ENCODE measurements around the gene CRYBB1.
A peak's percentile ranks its signal among the peaks of the same experiment; 100 is the strongest.

CRYBB1 gene

DNA sequence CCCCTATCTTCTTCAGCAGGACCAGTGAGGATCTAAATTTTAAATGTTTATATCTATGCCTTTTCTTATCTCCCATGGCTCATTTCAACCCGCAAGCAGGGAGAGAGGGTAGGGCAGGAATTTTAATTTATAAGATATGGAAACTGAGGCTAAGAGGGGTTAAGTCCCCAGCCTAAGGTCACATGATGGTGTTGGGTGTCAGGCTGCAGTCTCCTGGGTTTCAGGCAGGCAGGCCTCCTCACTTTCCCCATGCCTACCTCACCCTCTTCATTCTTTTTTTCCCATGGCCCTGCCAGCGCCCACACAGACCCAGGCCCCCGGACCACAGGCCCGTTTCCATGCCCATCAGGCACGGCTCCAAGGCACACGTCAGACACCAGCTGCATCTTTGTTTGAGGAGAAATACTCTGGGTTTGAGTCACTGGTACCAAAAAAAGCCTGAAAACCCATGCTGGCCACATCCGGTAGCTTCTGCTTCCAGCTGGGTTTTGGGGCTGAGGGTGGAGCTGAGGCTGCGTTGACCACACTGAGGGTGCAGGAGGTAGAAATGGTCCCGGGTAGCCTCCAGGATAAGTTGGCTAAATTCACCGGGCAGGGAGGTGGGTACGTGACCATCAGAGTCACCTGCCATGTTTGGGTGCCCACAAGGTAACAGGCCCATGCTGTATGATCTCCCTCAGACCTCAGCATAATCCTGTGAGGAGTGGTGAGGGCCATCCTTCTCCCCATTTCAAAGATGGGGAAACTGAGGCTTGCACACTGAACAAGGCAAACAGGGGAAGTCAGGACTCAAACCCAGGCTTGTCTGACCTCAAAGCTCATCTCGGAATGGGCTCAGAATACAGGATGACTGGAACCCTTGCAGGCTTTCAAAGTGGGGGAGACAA, 7.5 kb downstream of the CRYBB1 start:
- no peak overlapping the region for H3K4me3 ChIP-seq (ENCODE audit: low read depth, low read length)

GRCh38 chr22:26609287-26609686, 8.5 kb downstream of the CRYBB1 start:
- no peak overlapping the region for H3K4me3 ChIP-seq (ENCODE audit: low read depth, low read length)

- H3K4me3 ChIP-seq (ENCODE audit: low read depth, low read length) = no peak overlapping the region
These were observed 9.7 kb downstream of the CRYBB1 start for GRCh38 chr22:26608129-26608528.

- no peak overlapping the region for H3K4me3 ChIP-seq (ENCODE audit: low read depth, low read length)
These were observed 11.2 kb downstream of the CRYBB1 start for GRCh38 chr22:26606611-26607010.

DNA sequence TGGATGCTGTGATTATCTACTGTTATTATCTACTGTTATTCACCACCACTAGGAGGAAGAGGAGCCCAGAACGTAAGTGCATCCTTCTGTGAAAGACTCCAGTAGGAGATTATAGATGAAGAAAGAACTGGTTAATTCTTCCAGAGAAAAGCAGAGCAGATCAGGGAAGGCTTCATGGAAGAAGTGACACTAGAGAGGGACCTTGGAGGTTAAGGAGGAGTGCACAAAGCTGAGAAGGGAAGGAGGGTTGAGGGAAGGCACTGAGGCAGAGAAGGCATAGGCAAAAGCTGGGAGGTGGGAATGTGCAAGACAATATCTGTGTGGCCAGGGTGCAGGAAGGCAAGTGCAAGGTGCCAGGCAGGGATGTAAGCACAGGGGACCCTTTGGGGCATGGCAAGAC, 13.5 kb downstream of the CRYBB1 start:
- H3K4me3 ChIP-seq (ENCODE audit: low read depth, low read length) = no peak overlapping the region

DNA sequence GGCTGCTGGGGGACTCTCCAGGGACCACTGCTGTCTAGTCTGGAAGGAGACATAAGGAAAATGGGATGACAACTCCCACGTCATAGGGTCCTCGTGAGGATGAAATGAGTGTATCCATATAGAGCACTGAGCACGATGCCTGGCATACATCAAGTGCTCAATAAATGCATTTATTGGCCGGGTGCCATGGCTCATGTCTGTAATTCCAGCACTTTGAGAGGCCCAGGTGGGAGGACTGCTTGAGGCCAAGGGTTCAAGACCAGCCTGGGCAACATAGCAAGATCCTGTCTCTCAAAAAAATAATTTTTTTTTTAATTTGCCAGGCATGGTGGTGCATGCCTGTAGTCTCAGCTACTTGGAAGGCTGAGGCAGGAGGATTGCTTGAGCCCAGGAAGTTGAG, 15.7 kb downstream of the CRYBB1 start:
- no peak overlapping the region for H3K4me3 ChIP-seq (ENCODE audit: low read depth, low read length)

GRCh38 chr22:26601726-26602125, 16.1 kb downstream of the CRYBB1 start:
- no peak overlapping the region for H3K4me3 ChIP-seq (ENCODE audit: low read depth, low read length)

- H3K4me3 ChIP-seq (ENCODE audit: low read depth, low read length) = no peak overlapping the region
These were observed 18.3 kb downstream of the CRYBB1 start for GRCh38 chr22:26599505-26599904.

GRCh38 chr22:26597480-26597879, 20.3 kb downstream of the CRYBB1 start:
- no peak overlapping the region for H3K4me3 ChIP-seq (ENCODE audit: low read depth, low read length)

DNA sequence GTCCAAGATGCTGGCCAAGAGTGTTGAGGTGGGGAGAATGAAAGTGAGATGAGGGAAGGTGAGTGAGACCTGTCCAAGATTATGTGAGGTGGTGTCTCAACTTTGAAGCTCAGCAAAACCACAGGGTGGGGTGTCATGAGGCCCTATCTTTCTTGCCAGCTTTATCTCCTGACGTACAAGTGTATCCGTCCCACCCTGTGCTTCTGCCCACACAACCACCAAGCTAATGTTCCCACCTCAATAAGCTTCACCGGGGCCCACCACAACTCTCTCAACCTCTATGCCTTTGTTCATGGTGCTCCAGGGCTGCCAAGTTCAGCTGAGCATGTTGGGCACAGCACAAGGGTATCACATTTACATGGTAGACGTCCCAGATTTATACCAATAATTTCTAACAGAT, 20.8 kb downstream of the CRYBB1 start:
- no peak overlapping the region for H3K4me3 ChIP-seq (ENCODE audit: low read depth, low read length)

GRCh38 chr22:26593763-26594162, 24.1 kb downstream of the CRYBB1 start:
- H3K4me3 ChIP-seq (ENCODE audit: low read depth, low read length) = no peak overlapping the region

DNA sequence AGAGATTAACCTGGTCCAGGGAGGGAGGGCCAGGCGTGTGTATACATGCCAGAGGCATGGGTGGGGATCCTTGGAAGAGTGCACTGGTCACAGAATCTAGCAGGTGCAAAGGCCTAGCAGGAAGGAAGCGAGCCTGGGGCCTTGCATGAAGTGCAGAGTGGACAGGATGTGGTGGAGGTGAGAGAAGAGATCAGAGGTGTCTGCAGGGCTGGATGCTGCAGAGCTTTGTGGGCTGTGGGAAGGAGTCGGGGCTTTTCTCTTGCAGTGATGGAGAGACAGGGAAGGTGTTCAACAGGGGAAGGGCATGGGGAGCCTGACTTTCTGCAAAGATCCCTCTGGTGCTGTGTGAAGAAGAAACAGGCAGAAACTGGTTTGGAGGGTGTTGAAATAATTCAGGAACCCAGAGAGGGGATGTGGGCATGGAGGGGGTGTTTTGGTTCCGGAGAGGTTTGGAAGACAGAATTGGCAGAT, 25.4 kb downstream of the CRYBB1 start:
- no peak overlapping the region for H3K4me3 ChIP-seq (ENCODE audit: low read depth, low read length)

DNA sequence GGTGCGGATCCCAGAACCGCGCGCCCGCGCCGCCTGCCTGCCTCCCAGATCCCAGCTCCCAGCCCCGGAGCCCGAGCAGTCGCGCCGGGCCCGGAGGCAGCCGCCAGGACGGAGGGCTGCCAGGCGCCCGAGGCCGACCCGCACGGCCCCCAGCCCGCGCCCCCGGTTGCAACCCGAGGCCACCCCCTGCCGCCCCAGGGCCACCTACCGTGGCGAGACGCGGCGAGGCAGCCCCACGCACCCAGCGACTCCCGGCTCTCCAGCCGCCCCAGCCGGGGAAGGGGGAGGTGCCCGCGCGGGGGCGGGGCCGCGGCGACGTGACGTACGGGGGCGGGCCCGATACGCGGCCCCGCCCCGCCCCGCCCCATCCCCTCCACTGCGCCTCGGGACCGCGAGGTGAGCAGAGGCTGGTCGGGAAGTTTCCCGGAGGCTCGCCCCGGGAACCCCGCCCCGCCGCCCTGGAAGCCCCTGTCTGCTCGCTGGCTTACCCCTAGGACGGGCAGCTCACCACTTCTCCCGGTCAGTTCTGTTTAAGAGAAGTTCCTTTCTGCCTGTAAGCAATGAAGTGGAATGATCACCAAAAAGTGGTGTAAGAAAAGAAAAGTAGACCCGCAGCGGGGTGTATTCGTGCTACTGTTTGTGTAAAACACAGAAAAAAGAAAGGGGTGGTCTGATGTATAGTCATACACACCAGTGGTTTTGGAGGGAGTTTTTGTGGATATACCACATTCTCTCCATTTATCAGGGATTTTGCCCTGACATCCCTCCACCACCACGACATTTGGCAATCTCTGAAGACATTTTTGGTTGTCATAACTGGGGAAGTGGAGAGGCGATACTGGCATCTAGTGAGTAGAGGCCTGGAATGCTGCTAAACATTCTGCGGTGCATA, 27.7 kb downstream of the CRYBB1 start, which contains the start of gene TPST2:
TSS of gene TPST2 (minus strand) at position 288 of the 892 bp plus-strand sequence. CDS start 48,502 bp downstream, outside the sequence.
- H3K4me3 ChIP-seq (ENCODE audit: low read depth, low read length) = peak within 1 kb of the TSS; percentile 70

- H3K4me3 ChIP-seq (ENCODE audit: low read depth, low read length) = peak overlapping the region; percentile 70
These were observed 28.4 kb downstream of the CRYBB1 start for GRCh38 chr22:26589367-26589844.

DNA sequence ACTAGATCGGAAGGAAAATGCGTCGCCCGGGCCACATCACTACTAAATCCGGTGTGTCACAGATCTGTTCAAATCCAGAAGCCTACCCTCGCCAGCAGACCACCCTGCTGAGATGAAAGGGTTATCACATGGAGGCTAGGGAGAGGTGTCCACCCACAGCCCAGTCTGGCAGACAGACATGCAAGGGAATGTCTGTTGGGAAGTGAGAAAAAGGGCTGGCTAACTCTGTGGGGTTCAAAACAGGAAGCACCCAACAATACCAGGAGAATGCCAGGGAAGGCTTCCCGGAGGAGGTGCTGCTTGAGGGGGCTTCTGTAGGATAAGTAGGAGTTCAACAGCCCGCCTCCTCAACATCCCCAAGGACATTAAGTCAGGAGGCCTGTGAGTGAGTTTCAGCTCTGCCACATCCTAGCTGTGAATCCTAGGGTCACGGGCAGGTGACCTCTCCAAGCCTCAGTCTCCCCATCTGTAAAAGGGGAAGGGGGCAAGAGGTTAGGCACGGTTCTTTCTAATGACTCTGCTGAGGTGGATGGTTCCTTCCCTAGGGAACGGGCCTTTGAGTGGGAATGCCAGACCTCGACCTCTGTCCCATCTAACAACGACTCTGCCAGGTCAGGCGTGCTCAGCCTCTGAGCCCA, 29.0 kb downstream of the CRYBB1 start:
- H3K4me3 ChIP-seq (ENCODE audit: low read depth, low read length) = peak overlapping the region; percentile 70

GRCh38 chr22:26587991-26588613, 29.7 kb downstream of the CRYBB1 start:
- H3K4me3 ChIP-seq (ENCODE audit: low read depth, low read length) = no peak overlapping the region

- no peak overlapping the region for H3K4me3 ChIP-seq (ENCODE audit: low read depth, low read length)
These were observed 31.1 kb downstream of the CRYBB1 start for GRCh38 chr22:26586556-26587325.

- no peak overlapping the region for H3K4me3 ChIP-seq (ENCODE audit: low read depth, low read length)
These were observed 32.6 kb downstream of the CRYBB1 start for GRCh38 chr22:26585104-26585790.

- no peak overlapping the region for H3K4me3 ChIP-seq (ENCODE audit: low read depth, low read length)
These were observed 33.8 kb downstream of the CRYBB1 start for GRCh38 chr22:26584010-26584409.

Measured in iPS-11a (cell line).